CD4-positive, alpha-beta T cell treated with Interleukin-10 for 1 hour (primary cell): ENCODE results near the gene DIS3L2.
"Not testable (repeated sequence)": the region's sequence is repeated elsewhere in the genome, so short reads cannot be mapped to it uniquely, and the experiment has no call there.

ENCODE experiments used
- DNase-seq: peaks from one replicate; pipeline ENCODE4 v3.0.0-alpha.2; 2020

Gene DIS3L2

DNA sequence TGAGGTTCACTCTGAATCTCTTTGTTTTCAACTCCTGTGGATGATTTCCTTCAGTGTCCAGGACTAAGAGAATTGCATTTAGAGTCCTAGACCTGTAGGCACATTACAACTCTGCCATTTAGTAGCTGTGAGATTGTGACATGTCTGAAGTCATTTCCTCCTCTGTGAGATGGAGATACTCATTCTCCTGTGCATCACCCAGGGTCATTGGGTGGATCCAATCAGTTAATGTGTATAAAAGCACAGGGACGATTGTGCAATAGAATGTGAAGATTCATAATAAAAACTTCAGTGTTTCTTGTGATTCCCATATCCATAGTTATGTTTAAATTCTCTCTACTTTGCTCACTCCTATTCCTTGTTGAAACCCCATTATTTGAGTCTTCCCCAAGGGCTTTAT, 113.6 kb downstream of the DIS3L2 start:
- DNase-seq: no peak

DNA sequence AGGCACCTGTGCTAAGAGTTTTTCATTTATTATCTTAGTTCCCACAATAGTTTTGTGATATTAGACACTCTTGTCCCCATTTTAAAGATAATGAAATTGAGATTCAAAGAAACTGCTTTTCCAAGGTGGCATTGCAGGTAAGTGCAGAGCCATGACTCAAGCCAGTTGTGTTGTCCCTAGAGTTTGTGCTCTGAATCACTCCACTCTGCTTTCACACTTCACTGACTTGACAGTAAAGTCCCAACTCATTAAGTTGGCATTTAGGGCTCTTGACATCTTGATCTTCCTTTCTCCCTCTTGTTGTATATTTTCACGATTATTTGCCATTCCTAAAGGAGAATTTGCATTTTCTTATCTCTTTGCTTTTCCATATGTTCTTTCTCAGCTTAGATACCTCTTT, 114.3 kb downstream of the DIS3L2 start:
- no peak for DNase-seq

DNA sequence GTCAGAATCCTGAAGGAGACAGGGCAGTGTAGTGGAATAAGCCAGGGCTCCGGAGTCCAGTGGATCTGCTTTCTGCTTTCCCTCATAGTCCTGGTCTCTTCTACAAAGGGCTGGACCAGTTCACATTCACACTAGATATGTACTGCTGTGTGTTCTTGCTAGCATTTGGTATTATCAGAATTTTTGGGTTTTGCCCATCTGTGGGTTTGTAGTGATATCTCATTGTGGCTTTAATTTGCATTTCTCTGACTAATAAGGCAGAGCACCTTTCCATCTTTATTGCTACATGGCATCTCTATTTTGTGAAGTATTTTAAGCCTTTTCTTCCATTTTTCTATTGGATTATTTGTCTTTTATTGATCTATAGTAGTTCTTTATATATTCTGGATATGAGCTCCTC, 114.8 kb downstream of the DIS3L2 start:
- DNase-seq: no peak

DNA sequence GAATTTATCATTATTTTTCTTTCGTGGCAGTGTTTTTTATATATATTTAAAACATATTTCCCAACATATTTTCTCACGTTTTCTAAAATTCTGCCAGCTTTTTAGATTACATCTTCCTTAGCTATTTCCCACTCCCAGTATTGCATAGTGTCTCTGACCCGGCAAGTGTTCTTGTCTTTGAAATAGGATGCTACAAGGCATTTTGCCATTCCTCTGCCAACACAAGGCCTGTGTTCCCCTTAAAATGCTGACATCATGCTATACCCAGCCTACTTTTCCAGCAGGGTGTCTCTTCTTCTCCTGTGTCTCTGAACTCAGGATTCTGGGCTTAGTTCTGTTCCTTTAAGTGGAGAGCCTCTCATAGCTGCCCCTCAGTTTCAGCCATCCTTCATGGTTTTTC, 115.2 kb downstream of the DIS3L2 start:
- no peak for DNase-seq

DNA sequence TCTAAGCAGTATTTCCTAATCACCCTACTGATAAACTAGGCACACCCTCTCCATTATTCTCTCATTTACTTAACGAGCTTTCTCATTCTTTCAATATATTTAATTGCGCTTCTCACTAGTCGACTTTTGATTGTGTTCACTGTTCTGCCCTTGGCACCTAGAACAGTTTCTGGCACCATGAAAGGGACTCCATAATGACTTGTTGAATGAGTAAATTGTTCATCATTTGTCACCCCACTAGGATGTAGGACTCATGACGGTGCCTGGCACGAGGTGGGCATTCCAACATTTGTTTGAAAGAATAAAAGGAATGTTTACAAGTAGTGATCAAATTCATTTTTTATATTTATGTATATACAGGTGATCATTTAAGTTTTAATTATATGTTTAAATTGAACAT, 123.7 kb downstream of the DIS3L2 start:
- no peak for DNase-seq

DNA sequence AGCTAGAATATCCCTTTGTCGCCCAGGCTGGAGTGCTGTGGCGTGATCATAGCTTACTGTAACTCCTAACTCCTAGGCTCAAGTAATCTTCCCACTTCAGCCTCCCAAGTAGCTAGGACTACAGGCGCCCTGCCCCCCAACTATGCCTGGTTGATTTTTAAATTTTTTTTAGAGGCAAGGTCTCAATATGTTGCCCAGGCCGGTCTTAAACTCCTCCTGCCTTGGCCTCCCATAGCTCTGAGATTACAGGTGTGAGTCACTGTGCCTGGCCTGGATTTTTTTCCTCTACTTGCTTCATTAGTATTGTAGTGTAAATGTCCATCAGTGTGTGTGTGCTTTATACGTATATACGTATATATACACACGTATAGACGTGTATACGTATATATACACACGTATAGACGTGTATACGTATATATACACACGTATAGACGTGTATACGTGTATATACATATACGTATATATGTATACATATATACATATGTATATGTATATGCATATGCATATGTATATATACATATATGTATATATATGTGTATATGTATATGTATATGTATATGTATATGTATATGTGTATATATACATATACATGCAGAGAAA, 124.4 kb downstream of the DIS3L2 start:
- no peak for DNase-seq

DNA sequence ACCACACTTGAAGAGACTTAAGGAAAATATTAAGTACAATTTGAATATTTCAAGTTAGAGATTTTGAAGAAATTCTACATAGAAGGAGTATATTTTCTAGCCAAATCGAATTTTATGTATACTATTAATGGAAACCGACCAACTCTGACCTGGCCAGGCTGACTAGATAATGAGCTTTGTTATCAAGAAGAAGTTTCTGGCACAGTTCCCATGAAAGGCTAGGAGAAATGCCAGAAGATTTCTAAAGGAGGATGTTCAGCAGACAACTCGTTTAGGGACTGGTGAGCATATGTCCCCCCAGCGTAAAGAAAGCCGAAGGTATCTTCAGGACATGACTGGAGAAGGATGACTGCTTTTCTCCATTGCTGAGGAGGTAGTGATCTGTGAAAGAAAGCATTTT, 127.3 kb downstream of the DIS3L2 start:
- DNase-seq: no peak

DNA sequence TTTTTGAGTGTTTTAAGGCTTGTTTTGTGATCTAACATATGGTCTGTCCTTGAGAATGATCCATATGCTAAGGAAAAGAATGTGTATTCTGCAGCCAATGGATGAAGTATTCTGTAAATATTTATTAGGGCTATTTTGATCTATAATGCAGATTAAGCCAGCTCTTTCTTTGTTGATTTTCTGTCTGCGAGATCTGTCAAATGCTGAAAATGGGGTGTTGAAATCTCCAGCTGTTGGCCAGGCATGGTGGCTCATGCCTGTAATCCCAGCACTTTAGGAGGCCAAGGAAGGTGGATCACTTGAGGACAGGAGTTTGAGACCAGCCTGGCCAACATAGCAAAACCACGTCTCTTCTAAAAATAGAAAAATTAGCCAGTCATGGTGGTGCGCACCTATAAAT, 132.7 kb downstream of the DIS3L2 start:
- DNase-seq: no peak

DNA sequence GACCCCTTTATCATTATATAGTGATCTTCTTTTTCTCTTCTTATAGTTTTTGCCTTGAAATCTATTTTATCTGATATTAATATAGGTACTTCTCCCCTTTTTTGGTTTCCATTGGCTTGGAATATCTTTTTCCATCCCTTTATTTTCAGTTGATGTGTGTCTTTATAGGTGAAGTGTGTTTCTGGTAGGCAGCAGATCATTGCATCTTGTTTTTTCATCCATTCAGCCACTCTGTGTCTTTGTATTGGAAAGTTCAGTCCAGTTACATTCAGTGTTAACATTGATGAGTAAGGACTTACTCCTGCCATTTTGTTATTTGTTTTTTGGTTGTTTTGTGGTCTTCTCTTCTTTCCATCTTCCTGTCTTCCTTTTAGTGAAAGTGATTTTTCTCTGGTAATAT, 133.4 kb downstream of the DIS3L2 start:
- DNase-seq: no peak

DNA sequence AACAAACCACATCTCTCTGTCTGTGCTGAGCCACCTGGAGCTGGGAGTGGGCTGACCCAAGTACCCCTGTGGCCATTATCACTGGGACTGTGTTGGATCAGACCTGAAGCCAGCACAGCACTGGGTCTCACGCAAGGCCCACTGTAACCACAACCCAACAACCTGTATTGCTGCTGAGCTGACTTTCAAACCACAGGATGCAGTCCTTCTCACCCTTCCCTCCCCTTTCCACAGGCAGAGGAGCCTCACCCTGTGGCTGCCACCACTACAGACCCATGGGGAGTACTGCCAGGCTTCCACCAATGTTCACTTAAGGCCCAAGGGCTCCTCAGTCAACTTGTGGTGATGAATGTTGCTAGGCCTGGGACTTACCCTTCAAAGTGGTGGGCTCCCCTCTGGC, 135.7 kb downstream of the DIS3L2 start:
- no peak for DNase-seq

DNA sequence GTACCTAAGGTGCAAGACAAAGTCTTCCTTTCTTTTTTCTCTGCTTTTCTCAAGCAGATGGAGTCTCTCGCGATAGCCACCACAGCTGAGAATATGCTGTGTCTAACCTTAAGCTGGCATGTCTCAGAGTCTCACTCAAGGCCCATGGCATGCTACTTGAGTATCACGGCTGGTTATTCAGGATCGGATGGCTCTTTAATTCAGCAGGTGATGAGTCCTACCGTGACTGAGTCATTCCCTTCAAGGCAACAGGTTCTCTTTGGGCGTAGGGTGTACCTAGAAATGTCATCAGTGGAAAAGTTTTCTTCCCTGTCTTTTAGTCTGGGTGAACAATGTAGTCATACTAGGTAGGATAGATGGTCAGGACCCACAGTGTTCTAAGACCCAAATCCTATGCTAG, 136.2 kb downstream of the DIS3L2 start:
- DNase-seq: no peak

DNA sequence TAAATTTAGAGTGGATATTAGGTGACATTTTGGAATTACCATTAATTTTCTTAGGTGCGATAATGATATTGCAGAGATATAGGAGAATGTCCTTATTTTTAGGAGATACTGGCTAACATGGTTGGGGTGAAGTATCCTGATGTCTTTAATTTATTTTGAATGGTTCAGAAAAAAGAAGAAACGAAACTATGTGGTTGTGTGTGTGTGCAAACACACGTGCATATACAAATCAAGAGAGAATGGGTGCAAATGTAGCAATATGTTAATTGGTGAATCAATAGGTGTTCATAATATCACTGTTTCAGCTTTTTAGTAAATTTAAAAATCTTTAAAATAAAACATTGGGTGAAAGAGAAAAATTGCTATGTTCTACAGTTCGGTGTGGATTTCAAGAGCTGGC, 140.9 kb downstream of the DIS3L2 start:
- DNase-seq: no peak

DNA sequence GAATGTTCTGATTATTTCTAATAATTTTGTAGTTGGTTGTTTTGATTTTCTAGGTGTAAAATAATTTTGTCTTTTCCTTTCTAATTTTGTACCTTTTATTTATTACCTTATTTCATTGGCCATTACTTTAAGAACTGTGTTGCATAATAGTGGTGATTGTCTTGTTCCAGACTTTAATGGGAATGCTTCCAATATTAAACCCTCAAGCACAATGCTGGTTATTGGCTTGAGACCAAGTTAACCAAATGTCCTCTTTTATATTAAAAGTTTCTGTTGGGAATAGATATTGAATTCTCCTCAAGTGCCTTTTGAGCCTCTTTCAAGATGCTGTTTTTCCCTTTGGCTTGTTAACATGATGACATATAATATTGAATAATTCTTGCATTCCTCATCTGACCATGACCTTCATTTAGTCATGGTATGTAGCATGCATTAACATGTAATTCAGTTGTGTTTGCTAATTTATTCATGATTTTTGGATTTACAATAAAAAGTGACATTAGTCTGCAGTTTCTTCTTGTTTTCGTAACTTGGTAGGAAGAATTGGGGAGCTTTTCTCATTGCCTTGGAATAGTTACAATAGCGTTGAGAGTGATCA, 141.7 kb downstream of the DIS3L2 start:
- no peak for DNase-seq

DNA sequence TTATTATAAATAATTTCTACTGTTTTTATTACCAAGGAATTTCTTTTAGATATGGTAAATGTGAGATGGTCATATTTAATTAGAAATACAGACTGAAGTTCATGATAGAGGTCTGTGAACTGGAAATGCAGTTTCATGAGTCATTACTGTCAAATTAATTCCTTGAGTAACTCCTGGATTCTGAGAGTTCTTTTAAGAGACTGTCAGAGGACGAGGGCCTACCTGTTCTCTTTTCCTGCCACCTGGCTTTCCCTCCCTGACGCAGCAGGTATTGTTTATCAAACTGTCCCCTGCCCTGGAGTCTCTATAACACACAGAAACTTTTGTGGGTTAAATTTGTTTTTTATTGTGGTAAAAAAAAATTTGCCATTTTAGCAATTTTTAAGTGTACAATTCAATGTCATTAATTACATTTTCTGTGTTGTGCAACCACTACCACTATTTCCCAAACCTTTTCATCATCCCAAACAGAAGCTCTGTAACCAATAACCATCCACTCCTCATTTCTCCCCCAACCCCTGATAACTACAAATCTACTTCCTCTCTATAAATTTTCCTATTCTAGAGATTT, 142.6 kb downstream of the DIS3L2 start:
- DNase-seq: no peak

DNA sequence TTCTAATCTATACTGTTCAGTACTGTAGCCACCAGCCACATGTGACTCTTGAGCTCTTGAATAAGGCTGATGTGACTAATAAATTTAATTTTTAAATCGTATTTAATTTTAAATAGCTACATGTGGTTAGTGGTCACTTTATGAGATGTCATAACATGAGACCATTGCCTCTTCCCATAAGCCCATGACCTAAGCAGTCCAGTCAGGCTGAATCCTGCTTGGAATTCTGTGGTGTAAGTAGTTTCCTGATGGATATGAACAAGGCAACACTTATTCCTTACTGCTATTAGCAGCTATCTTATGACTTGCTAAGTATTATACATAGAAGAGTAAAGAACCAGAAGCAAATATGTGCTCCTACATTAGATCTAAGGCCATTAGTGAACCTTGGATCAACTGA, 150.0 kb downstream of the DIS3L2 start:
- no peak for DNase-seq

DNA sequence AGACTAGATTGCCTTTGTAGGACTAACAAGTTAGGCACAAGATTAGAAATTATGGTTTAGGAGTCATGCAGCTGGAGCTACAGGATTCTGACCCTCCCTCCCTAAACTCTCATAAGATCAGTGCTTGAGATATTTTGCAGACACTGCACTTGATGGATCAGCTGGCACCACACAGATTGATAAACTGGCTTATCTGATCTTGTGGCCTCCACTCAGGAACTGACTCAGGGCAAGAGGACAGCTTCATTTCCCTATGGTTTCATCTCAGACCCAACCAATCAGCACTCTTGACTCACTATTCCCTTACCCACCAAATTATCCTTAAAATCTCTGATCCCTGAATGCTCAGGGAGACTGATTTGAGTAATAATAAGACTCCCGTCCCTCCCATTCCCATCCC, 152.3 kb downstream of the DIS3L2 start:
- no peak for DNase-seq

DNA sequence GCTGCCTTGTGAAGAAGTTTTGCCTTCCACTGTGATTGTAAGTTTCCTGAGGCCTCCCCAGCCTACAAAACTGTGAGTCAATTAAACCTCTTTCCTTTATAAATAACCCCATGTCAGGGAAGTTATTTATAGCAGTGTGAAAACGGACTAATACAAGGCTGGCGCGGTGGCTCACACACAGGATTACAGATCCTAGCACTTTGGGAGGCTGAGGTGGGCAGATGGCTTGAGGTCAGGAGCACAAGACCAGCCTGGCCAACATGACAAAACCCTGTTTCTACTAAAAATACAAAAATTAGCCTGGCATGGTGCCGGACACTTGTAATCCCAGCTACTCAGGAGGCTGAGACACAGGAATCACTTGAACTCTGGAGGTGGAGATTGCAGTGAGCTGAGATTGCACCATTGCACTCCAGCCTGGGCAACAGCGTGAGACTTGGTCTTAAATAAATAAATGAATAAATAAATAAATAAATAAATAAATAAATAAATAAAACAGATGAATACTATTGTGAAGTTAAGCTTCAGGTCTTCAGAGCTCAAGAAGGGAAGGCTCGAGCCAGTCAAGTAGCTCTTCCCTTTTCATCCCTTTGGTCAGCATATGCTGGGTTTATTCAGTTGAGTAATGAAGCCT, 154.3 kb downstream of the DIS3L2 start:
- not testable (repeated sequence) for DNase-seq

DNA sequence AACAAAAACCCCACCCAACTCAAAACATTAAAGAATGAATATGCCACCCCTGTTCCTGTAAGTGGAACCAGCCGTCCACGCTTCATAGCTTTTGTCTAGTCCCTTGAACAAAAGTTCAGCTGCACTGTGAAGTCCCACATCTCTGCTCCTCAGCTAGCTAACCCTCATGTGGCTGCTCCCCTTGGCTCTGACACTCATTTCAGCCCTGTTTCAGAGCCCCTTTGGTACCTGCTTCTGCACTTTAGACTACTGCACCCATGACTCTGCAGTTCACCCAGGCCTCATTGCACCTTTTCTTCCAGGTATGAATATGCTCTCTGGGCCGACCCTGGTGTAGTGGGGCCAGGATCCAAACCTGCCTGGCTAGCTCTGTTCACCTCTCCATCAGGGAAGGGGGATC, 155.3 kb downstream of the DIS3L2 start:
- no peak for DNase-seq

DNA sequence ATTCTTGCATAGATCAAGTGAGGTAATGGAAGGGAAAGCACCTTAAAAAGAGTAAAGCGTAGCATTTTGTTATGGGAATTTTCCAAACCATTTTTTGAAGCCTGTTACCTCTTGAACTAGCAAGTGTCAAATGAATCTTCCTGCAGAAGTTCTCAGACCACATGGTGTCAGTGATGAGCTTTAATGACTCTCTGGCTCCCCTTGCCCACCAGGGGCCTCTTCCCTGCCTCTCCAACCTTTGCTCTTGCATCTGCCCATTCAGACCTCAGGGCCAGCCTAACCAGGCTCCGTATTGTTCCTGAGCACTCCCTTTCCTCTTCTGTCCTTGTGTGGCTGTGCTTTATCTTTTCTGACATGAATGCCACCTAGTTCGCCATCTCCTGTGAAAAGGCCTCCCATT, 155.9 kb downstream of the DIS3L2 start:
- DNase-seq: no peak

DNA sequence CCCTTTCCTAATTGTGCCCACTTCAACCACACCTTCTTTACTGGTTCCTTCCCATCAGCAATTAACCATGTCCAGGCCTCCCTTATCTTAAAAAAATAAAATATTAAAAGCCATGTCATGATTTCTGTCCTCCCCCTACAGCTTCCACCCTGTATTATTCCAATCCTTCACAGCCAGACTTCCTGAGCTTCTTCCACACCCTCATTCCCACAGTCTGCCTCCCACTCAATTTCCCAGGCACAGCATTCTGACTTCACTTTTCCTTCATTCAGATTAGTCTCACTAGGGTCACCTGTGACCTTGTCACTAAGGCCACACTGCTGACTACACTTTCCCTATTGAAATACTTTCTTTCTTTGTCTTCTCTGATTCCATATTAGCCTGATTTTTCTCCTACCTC, 159.4 kb downstream of the DIS3L2 start:
- DNase-seq: no peak

DNA sequence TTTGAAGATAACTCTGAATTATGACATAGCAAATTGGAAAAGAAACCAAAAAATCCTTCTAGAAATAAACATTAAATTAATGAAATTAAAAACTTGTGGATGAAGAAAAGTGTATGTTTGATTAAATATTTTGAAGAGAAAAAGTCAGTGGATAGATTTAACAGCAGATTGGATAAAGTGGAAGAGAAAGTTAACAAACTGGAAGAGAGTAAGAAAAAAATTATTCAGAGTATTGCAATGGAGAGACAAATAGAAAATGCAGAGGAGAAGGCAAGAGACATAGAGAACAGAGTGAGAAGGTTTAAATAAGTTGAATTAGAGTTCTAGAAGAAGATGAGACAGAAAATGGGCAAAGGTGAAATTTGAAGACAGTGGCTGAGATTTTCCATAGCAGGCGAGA, 162.8 kb downstream of the DIS3L2 start:
- DNase-seq: no peak

DNA sequence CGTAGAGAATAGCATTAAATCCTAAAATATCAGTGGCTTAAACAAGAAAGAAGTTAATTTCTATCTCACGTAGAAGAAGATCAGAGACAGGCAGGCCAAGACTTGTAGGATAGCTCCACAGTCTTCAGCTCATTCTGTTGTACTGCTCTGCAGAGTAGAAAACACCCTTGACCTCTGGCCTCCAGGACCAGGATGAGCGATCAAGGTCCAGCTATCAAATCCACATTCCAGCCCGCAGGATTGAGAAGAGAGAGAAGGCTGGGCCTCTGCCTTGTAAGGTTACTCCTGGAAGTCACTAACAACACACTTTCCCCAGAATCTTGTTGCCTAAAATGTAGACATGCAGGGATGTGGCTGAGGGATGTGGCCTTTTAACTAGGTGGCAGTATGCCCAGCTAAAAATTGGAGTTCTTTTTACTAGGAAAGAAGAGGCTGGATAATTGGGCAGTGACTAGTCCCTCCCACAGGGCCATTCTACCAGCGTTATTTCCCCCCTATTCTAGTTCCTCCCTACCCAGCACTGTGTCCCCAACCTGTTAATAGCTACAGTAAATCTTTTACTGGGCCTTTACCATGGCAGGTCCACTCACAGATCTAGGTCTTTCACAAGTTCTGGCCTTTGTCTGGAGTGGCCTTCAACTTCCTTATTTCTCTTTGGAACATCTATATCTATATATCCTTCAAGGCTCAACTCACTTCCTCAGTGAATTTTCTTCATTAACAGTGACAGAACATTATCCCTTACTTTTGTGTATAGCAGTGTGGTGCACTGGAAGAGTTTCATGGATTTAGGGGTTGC, 165.0 kb downstream of the DIS3L2 start:
- no peak for DNase-seq

DNA sequence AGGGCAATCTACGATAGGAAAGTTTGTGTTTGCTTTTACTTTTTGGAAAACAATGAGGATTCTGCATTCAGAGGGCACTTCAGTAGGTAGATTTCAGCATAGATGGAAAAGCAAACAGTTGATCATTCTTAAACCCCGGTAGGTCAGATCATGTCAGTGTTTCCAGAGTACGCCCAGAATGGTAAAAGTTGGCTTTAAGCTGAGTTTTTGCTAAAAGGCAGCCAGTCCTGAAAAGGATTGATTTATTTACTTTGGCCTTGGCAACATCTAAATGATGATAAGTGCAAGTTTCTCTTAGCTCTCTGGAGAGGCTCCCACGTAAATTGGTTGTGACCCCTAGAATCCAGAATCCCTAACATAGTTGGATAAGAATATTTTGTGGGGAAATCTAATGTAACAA, 168.0 kb downstream of the DIS3L2 start:
- no peak for DNase-seq

DNA sequence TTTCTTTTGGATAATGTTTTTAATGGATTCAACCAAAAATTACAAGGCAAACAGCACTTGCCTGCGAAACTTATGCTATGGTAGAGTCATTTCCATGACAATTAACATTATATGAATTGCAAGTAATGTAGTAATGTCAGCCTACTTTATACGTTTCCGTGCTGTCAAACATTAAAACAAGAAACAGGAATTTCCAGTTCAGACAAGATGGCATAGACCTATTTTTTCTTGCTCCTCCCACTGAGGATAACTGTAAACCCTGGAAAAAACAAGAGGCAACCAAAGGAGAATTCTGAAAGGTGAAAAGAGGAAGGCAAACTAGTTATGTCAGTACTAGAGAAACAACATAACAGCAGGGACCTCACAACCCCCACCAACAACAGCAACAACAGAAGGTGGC, 170.7 kb downstream of the DIS3L2 start:
- no peak for DNase-seq
